GM19043 (cell line): ENCODE data around the gene EFCAB6.

Experiments
- ATAC-seq: cut with Tn5 transposase; IDR thresholded peaks from one replicate; pipeline ENCODE4 v1.9.1; 2021; ENCODE audit warnings: low read depth; ENCODE audit not compliant: unreplicated experiment

EFCAB6 gene

DNA sequence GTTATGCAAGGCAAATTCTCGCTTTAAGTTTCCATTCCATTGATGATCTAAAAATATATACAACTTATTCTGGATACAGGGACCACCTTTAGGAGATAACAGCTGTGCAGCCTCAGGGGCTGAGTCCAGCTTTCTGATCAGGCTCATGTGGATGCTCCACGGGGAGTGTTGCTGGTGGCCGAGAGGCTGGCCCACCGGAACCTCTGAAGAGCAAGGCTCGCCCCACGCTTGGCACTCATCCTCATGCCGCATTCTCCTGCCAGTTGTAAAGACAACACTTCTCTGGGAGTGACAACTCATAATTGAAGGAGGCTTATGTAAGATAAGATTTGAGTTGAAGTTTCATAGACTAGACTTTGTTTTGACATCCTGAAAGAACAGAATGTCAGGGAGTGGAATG lies 276.8 kb downstream of the EFCAB6 start:
- ATAC-seq: no peak

DNA sequence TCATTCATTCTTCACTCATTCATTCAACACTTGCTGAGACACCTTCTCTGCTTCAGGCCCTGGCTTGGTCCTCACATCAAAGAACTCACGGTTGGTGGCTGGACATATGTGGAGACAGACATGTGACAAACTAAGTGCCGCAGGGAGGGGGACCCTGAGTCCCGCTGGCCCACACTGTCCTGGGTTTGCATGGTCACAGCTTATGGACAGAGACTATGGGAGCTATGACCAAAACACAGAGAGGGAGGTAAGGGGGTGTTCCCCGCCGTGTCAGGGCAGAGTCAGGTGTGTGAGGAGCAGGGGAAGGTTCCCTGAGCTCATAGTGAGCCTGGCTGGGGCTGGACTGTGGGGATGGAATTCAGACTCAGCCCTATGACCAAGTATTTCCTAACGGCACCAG lies 277.2 kb downstream of the EFCAB6 start:
- ATAC-seq: no peak

DNA sequence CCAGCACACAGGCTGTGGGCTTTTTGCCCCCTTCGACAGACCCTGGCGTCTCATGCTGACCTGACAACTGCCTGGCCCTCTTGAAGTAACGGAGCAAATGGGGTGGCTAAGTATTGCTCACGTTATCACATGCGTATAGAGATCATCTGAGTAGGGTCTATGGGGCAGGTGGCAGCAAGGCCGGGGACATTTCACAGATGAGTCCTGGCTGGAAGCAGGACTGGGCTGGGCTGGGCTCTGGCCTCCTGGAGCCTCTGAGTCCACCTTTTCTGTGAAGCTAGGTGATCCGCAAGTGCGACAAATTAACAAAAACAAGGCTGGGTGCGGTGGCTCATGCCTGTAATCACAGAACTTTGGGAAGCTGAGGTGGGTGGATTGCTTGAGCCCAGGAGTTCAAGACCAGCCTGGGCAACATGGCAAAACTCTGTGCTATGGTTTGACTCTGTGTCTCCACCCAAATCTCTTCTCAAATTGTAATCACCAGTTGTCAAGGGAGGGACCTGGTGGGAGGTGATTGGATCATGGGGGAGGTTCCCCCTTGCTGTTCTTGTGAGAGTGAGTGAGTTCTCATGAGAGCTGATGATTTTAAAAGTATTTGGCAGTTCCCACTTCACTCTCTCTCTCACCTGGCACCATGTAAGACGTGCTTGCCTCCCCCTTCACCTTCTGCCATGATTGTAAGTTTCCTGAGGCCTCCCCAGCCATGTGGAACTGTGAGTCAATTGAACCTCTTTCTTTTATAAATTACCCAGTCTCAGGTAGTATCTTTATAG lies 278.3 kb downstream of the EFCAB6 start:
- no peak for ATAC-seq

DNA sequence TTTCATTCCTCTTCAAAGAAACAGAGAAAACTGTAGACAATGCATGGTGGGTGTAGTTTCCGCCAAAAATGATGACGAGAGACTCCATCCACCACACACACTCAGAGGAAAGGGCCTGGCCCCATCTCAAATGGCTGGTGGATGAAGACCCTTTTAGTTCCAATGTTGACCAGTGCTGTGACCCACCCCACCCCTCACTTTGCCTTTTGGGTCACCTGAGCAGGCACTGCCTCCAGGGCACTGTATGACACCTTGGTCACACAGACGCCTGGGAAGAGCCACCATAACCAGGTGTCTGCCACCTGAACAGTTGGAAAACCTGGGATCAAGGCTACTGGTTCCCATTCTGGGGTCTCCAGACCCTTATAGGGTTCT lies 279.0 kb downstream of the EFCAB6 start:
- no peak for ATAC-seq

DNA sequence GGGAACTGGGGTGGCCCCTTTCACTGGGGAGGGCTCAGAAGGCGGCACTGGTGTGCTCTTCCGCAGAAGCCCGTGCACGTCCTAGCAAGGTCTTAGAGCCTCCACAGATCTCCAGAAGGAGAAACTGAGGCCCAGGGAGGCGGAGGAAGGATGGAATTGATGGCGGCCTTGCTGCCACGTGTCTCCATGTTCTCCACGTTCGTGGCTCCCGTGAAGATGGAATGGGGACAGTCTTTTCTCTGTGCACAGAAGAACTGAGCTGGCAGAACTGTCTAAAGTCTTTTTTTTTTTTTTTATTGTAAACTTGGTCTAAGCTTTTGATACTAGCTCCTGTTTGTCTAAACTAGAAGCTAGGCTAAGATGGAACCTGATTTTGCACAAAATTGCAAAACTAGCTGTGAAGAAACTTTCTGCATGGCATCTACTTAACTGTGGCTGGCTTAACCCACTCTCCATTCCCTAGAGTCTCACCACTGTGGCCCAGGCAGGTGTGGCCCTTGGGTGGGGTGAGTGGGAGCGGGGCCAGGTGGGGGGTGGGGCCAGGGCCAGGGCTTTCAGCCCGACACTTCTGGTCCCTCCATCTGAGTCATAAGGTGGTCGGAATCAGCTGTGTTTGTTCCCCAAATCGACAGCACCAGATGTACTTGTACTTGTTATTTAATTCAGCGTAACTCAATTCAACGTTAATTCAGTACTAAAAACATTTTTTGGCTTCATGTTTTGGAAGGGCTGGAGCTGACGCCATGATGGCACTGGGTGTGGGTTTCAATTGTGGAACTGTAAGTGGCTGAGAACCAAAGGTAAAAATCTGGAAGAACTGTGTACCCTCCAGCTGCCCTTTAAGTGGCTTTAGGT lies 279.6 kb downstream of the EFCAB6 start:
- no peak for ATAC-seq

DNA sequence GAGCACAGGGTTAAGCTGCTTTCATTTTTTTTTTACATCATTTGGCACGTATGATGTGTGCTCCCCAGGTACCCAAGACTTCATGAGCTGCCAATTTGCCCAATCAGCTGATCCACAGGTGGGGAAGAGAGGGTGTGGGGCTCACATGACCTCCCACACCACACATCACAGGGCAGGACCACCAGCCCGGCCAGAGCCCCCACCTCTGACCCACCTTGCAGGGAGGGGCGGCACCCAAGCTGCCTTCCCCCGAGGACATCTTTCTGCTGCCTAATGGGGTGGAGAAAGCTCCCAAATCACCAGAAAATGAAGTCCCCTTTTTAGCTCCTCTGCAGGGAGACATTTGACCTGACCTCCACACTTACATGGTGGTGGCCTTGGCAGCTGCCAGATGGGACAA lies 280.5 kb downstream of the EFCAB6 start:
- ATAC-seq: no peak

DNA sequence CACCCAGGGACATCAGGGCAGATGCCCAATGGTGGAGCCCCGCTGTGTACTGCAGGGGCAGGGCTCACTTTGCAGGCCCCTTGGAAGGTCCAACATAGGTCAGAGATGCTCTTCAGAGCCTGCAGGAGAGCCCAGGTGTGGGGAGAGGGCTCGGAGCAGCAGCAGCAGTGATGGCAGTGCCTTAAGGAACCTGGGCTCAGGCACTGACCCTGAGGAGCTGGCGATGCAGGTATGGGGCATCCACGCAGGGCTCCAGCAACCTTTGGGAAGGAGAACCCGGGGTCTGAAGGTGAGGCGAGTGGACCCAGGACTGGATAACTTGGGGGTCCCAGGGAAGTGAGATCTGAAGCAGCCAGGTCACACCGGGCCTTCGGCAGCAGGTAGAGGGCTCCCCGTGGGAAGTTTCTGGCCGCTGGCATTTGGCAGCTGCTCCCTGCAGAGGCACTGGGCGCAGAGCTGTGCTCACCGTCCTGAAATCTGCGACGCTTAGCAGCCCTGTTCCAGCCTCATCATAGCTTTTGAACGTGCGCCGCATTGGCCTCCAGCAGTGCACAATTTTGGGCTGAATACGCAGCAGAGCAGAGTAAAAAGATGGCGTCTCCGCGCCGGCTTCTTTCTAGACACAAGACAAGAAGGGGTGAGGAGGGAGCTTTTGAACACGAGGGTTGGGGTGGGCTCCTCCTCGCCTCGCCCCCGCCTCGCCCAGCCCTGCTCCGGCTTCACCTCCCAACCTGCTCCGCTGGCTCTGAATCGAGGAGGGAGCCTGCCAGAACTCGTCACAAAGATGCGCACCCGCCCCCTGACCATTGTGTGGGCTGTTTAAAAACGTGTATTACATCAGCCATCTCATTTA lies 281.5 kb downstream of the EFCAB6 start:
- ATAC-seq: no peak

DNA sequence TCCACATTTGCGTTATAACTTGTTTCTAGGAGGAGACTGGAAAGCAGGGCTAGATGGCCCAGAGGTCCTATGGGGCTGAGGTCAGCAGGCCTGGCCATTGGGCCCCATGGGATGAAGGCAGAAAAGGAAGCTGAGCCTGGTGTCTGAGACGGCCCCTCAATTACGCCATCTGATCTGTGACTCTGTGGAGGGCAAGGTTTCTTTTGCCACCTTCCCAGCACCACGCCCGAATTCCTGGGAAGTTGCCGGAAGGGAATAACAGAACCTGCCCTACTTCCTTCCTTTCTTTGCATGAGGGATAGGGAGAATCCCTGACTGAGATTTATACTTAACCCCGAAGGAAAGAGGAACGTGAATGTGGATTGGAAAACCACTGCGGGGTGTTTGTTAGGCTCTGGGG lies 282.2 kb downstream of the EFCAB6 start:
- ATAC-seq: no peak

DNA sequence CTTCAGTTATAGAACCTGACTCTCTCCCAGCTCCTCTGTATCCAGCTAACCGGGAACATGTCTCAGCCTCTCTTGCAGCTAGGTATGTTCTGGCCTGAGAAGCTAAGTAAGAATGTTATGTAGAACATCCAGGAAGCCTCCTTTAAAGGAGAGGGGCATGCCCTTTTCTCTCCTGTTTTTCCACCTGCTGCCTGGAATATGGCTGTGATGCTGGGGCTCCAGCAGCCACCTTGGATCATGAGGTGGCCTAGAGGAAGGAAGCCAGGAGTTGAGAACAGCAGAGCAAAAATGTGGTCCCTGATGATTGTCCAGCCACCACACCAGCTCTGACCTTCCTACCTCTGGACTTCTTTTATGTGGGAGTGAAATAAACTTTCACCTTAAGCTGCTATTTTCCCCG lies 282.6 kb downstream of the EFCAB6 start:
- no peak for ATAC-seq

DNA sequence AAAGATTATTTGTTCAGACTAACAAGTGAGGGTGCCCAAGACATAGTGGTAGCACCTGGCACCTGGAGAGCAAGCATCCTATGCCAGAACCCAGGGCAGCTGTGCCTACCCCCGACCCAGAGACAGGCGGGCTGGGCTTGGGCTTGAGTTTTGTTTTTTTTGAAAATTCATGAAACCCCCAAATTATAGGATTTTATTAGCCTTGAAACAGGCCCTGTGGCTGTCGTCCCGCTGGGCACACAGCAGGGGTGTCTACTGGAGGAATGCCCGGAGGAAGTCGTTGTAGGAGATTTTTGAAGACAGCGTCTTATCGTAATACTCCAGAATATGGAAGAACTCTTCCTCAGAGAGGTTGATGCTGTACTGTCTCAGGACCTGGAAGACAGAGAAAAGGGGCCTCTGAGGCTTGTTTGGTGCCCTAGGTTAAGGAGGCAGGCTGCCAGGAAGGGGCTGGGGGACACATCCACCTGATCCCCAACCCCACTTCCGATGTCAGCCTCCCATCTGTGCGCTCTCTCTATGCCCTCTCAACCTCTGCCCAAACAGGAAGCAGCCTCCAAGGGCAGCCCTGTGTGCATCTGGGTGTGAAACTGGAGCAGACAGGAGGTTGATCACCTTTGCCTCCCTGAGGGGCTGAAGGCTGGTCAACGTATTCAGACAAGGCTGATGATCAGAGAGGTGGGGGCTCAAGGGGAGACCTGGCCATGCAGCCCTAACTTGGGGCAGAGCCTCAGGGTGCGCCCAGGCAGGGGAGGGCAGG lies 283.3 kb downstream of the EFCAB6 start:
- no peak for ATAC-seq

DNA sequence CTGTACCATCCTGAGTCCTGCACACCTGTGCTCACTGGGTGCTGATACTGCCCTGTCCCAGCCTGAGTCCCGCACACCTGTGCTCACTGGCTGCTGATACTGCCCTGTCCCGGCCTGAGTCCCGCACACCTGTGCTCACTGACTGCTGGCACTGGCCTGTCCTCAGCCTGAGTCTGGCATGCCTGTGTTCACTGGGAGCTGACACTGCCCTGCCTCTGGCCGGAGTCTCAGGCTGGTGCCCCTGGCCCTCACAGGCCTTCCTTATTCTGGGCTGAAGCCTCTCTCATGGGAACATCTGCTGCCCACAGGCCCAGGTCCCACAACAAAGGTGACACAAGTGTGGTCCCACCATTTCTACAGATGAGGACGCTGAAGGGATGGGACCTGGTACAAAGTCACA lies 285.2 kb downstream of the EFCAB6 start:
- ATAC-seq: no peak

DNA sequence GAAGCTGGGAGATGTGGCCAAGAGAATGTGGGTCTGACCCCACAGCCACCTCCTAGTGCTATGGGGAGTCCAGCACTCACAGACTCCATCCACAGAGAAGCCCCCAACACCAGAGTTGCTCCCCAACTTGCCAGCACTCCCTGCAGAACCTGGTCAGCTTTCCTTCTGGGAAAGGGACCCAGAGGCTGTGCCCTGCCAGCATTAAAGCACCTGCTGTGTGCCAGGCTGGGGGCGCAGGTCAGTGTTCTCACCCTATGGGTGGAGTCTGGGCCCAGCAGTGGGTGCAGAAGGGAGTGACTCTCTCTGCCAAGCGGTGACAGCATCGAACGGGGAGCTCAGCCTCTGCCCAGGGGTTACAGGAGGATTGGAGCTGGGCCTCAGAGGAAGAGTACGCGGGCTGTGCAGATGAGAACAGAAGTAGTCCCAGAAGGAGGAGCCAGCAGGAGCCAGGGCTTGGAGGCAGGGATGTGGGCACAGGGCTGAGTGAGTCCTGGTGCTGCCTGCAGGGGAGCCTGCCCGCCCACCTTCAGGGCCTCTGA lies 285.9 kb downstream of the EFCAB6 start:
- no peak for ATAC-seq

DNA sequence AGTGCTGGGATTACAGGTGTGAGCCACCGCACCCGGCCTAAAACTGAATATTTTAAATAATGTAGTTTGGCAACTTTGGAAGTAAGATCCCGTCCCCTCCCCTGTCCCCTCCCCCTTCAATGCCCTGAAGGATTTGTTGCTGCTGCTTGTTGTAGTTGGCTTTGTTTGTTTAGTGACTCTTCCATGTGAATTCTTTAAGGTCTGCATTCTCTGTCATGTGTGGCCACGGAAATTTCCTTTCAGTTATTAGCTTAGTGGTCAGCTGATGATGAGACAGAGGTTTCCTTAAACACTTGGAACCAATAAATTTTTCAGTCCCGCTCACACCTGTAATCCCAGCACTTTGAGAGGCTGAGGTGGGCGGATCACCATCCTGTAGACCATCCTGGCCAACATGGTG lies 290.4 kb downstream of the EFCAB6 start:
- ATAC-seq: no peak

DNA sequence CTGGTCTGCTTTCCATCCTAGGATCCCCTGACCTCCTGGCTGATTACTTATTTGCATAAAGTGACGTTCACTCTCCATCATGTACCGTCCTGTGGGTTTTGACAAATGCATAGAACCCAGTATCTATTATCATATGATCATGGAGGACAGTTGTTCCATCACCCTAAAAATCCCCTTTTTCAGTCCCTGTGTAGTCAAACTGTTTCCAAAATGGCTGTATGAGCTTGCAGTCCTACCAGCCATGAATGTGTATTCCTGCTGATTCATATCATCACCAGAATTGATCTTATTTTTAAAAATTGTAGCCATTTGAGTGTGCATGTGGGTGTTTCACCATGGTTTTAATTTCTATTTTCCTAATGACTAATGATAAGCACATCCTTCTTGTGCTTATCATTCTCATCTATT lies 291.5 kb downstream of the EFCAB6 start:
- ATAC-seq: no peak

DNA sequence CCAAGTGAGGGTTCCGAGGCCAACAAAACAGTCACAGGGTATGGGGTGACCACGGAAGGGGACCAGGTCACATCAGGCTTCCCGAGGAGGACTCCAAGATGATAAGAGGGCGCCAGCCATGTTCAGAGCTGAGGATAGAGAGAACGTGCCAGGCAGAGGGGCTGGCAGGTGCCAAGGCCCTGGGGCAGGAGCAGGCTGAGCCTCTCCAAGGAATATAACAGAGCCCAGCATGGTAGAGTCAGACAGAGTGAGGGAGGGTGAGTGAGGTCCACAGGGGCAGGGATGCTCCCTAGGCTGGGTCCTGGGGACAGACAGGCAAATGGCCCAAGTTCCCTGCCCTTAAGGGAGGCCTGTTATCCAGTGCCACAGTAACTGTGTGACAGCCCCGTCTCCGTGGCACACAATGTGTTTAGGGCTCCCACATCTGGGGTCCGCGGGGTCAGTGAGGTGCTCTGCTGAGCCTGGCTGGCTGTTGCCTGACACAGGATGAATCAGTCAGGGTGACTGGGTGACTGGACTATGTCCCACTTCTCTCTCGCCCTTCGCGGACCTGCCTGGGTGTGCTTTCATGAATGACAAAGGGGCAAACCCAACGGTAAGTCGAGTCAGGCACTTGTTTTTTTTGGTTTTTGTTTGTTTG lies 295.0 kb downstream of the EFCAB6 start:
- no peak for ATAC-seq

DNA sequence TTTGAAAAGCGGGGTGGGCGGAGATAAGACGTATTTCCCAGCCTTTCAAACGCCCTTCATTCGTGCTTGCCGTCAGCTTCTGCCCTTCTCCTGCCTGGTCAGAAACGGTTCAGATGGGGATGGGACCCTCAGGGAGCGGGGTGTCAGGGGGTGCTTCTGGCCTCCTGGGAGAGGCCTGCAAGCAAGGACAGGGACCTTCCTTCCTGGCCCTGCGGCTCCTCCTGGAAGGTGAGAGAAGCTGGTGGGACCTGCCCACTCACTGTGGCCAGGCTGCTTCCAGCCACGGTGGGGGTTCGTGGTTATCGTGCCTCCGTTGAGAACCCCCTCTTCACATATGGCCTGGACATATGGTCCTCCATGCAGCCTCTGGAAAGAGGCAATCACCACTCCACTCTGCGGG lies 295.7 kb downstream of the EFCAB6 start:
- ATAC-seq: no peak

DNA sequence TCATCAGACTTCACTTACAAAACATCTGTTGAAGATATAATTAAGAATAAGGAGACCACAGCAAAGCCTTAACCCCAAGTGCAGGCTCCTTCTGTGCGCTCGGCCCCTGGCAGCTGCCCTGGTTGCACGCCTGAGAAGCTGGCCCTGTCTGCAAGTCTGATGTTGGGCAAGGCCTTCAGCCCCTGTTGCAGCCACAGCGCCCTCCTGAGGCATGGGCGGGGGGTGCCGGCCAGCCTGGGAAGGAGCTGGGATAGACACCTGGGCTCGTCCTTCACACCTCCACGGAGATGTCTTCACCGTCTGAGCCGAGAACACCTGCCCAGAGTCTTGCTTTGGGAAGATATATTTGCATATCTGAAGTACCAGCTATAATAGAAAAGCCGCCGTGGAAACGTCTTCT lies 296.2 kb downstream of the EFCAB6 start:
- no peak for ATAC-seq

DNA sequence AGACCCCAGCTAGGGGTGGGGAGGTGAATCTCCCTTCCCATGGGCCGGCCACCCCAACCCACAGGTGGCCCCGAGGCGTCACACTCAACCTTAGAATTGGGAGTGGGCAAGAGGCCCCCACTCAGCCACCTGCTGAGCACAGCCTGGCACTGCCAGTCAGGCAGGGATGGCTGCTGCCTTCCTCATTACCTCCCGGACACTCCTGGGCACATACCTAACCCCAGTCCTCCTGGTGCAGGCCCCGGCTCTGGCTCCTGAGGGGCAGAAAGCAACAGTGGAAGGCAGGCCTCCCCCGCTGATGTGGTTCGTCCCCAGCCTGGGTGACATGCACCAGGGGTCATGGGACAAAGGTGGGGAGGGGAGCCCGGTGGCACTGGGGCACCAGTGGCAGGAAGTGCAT lies 296.7 kb downstream of the EFCAB6 start:
- ATAC-seq: no peak

DNA sequence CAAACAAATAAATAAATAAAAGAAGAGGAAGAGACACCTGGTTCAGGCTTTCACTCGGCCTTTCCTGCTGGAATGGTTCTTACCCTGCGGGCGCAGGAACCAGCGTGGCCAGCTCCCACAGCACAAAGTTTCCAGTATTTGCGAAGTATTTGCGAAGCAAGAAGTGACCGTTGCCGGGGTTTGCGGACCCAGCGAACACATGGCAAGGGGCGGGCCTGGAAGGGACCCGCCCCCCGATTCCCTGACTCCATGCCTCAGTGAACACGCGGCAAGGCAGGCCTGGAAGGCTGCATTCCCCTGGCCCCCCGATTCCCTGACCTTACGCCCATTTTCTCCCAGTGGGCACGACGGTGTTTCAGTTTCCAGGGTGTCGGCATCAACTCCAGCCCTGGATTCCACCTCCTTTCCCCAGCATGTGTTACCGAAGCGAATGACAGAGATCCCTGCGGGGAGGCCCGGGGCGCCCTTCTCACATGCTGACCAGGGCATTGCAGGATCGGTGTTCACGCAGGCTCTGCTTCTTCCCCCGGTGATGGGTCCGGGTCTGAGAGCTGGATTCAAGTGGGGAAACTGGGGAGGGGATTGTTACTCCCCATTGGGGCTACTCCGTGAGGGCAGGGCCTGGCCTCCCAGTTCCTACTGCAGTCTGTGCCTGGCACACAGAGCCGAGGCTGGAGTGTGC lies 297.5 kb downstream of the EFCAB6 start:
- no peak for ATAC-seq
